Hepatocyte (in vitro differentiated cells): Measurements from ENCODE around the gene SPON1.

Experiments
- EZH2 ChIP-seq: fragments of 200-600 bp; sonication (generic); IDR thresholded peaks from 2 replicates; pipeline ENCODE4 v1.6.1; 2016; ENCODE audit warnings: antibody characterized with exemption, mild to moderate bottlenecking, borderline replicate concordance
- TF ChIP-seq, protein P1 (sequence below): fragments of 200-600 bp; sonication (generic); IDR thresholded peaks from 2 replicates; pipeline ENCODE4 v1.5.1; 2016; ENCODE audit warnings: antibody characterized with exemption, mild to moderate bottlenecking; ENCODE audit not compliant: poor library complexity

DNA sequence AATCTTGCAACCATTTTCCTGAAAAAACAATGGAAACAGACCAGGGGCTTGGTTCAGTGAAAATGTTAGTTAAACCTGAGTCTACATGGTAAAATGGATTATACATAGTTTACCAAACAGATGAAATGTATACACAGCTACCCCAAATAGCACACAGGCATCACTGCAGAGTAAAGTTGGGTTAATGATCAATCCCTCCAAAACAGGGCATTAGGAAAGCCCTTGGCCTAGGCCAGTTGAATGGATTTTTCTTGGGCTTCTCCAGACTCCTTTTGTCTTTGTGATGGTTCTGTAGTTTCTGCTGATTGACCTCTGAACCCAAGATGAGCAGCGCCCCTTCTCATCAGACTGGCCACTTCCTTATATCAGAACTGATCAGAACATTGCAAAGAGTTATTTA, 222.9 kb downstream of the SPON1 start:
- TF ChIP-seq, protein P1, sequence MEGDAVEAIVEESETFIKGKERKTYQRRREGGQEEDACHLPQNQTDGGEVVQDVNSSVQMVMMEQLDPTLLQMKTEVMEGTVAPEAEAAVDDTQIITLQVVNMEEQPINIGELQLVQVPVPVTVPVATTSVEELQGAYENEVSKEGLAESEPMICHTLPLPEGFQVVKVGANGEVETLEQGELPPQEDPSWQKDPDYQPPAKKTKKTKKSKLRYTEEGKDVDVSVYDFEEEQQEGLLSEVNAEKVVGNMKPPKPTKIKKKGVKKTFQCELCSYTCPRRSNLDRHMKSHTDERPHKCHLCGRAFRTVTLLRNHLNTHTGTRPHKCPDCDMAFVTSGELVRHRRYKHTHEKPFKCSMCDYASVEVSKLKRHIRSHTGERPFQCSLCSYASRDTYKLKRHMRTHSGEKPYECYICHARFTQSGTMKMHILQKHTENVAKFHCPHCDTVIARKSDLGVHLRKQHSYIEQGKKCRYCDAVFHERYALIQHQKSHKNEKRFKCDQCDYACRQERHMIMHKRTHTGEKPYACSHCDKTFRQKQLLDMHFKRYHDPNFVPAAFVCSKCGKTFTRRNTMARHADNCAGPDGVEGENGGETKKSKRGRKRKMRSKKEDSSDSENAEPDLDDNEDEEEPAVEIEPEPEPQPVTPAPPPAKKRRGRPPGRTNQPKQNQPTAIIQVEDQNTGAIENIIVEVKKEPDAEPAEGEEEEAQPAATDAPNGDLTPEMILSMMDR: no peak
- TF ChIP-seq EZH2: no peak
